HEK293T (cell line): ENCODE results near the gene USP4.

Experiments used
- BHLHE40 ChIP-seq: fragments of 450-650 bp; IDR thresholded peaks from 2 replicates; pipeline ENCODE4 v1.6.1; 2016; ENCODE audit warnings: mild to moderate bottlenecking, moderate library complexity, borderline replicate concordance
- FOXM1 ChIP-seq: fragments of 450-650 bp; IDR thresholded peaks from 2 replicates; pipeline ENCODE4 v1.6.1; 2017; ENCODE audit warnings: mild to moderate bottlenecking, borderline replicate concordance
- LEF1 ChIP-seq: fragments of 450-650 bp; IDR thresholded peaks from 2 replicates; pipeline ENCODE4 v1.6.1; 2017; ENCODE audit warnings: mild to moderate bottlenecking, borderline replicate concordance
- SP1 ChIP-seq: fragments of 450-650 bp; IDR thresholded peaks from 2 replicates; pipeline ENCODE4 v1.6.1; 2017
- SUZ12 ChIP-seq: fragments of 450-650 bp; IDR thresholded peaks from 2 replicates; pipeline ENCODE4 v1.6.1; 2016; ENCODE audit warnings: mild to moderate bottlenecking
- TF ChIP-seq, protein P1 (sequence below): fragments of 450-650 bp; IDR thresholded peaks from 2 replicates; pipeline ENCODE4 v1.6.1; 2016

DNA sequence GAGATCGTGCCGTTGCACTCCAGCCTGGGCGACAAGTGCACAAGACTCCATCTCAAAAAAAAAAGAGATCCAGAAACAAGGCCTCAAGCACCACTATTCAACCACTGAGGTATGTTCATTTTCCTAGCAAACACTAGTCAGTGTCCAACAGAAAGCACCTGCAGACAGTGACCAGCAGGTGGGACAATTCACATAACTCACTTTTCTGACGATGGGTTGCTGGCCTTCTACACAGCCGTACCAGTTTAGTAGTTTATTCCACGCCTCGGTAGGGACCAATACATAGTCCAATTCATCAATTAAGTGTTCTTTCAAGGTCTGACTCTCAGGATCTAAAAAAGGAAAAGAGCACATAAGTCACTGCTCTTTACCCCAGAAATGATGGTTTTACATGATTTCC, 12.4 kb downstream of the USP4 start:
- no peak for TF ChIP-seq BHLHE40
- no peak for TF ChIP-seq SP1
- no peak for TF ChIP-seq FOXM1
- TF ChIP-seq, protein P1, sequence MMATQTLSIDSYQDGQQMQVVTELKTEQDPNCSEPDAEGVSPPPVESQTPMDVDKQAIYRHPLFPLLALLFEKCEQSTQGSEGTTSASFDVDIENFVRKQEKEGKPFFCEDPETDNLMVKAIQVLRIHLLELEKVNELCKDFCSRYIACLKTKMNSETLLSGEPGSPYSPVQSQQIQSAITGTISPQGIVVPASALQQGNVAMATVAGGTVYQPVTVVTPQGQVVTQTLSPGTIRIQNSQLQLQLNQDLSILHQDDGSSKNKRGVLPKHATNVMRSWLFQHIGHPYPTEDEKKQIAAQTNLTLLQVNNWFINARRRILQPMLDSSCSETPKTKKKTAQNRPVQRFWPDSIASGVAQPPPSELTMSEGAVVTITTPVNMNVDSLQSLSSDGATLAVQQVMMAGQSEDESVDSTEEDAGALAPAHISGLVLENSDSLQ = no peak
- TF ChIP-seq SUZ12 = no peak
- no peak for TF ChIP-seq LEF1
